ENCODE results near the gene PROM2.

GRCh38 chr2:95268211-95269035, 5.8 kb upstream of the PROM2 start:
- no peak for TF ChIP-seq CTCF (IDR thresholded peaks at IDR 0.05; ENCODE audit: insufficient read depth, low read length, poor library complexity, severe bottlenecking)
- no peak for TF ChIP-seq EZH2phosphoT487 (conservative IDR thresholded peaks at IDR 0.05; ENCODE audit: low read length)

Data from SU-DHL-6 (cell line).